Panc1 (cell line): ENCODE data around the gene SLC35A3. TPM values are rescaled to one million over a fixed set of nuclear protein-coding genes. Genes with fewer than 3 reads are reported as not detected.

ENCODE experiments used
- ATAC-seq: fragments of 200-7000 bp; cut with Tn5 transposase; 2 replicates; pipeline ENCODE4 v1.9.1; 2020; ENCODE audit warnings: mild to moderate bottlenecking, moderate library complexity
- BruUV-seq: library from RNA; stranded (reverse); fragments of 400-500 nt; replicated peaks from 2 replicates; lab custom pipeline; 2021; lab: Mats Ljungman, UMichigan
- CTCF ChIA-PET: fragments of 300-600 bp; sonication (Branson Sonifier 250); formaldehyde crosslinking; loops from one replicate; lab custom pipeline; 2022; ENCODE audit warnings: antibody characterized with exemption; lab: Charles Lee
- POLR2A ChIA-PET: fragments of 300-600 bp; sonication (Branson Sonifier 250); formaldehyde crosslinking; loops from one replicate; lab custom pipeline; 2022; ENCODE audit warnings: antibody characterized with exemption; lab: Charles Lee
- DNase-seq: peaks from one replicate; pipeline ENCODE4 v3.0.0-alpha.2; 2010; ENCODE audit warnings: low read depth, low spot score
- H3K27ac ChIP-seq: 2 replicates; pipeline ENCODE4 v1.5.1; 2011; ENCODE audit warnings: mild to moderate bottlenecking, low read length, inconsistent platforms
- H3K27me3 ChIP-seq: fragments of 200-500 bp; sonication (Bioruptor generic); 2 replicates; pipeline ENCODE4 v1.6.0; 2014; ENCODE audit warnings: low read length, inconsistent platforms; ENCODE audit not compliant: control insufficient read depth, insufficient read depth
- H3K36me3 ChIP-seq: fragments of 200-500 bp; sonication (Bioruptor generic); 2 replicates; pipeline ENCODE4 v1.5.1; 2014; ENCODE audit warnings: inconsistent platforms, mild to moderate bottlenecking, low read length, moderate library complexity; ENCODE audit not compliant: control insufficient read depth, insufficient read depth
- H3K4me1 ChIP-seq: 2 replicates; pipeline ENCODE4 v1.5.1; 2011; ENCODE audit warnings: inconsistent platforms, mild to moderate bottlenecking, low read length, moderate library complexity; ENCODE audit not compliant: control insufficient read depth, insufficient read depth
- H3K4me3 ChIP-seq, 2 experiments: 2 replicates each; pipeline ENCODE4 v1.5.1; 2011 to 2012; ENCODE audit warnings: low read depth in 2 of 2, low read length in 2 of 2, mild to moderate bottlenecking in 2 of 2, inconsistent platforms in 1 of 2, moderate library complexity in 1 of 2
- H3K9me3 ChIP-seq: fragments of 200-500 bp; sonication (Bioruptor generic); 2 replicates; pipeline ENCODE4 v1.5.1; 2014; ENCODE audit warnings: low read depth, mild to moderate bottlenecking, inconsistent platforms, low read length, moderate library complexity; ENCODE audit not compliant: control insufficient read depth, insufficient read depth
- POLR2AphosphoS5 ChIP-seq: IDR thresholded peaks from 2 replicates; pipeline ENCODE4 v1.6.1; 2012; ENCODE audit warnings: mild to moderate bottlenecking, low read depth, low read length, moderate library complexity
- SIN3A ChIP-seq: IDR thresholded peaks from 2 replicates; pipeline ENCODE4 v1.6.1; 2012; ENCODE audit warnings: low read depth, mild to moderate bottlenecking, low read length, moderate library complexity, borderline replicate concordance; ENCODE audit not compliant: insufficient read depth
- TCF7L2 ChIP-seq: IDR thresholded peaks from 2 replicates; pipeline ENCODE4 v1.6.1; 2011; ENCODE audit warnings: mild to moderate bottlenecking, low read depth, low read length, inconsistent platforms
- in situ Hi-C: cut with HindIII; loops from 2 replicates; pipeline ENCODE4 v1.10.0; 2016; ENCODE audit warnings: low sequenced_read_pairs, low pct_unique_long_range_greater_than_20kb
- intact Hi-C: fragments of 100-400 bp; cut with micrococcal nuclease; formaldehyde crosslinking; loops from one replicate; pipeline ENCODE4 v1.10.0; 2022; ENCODE audit not compliant: unreplicated experiment
- total RNA-seq: library from RNA; stranded (reverse); gene quantifications from one replicate; pipeline ENCODE4 v1.2.1, GENCODE V29; 2021; ENCODE audit not compliant: unreplicated experiment
- TF ChIP-seq, protein P1 (sequence below): fragments of 450-650 bp; IDR thresholded peaks from 2 replicates; pipeline ENCODE4 v1.5.1; 2017; ENCODE audit warnings: mild to moderate bottlenecking
- TF ChIP-seq, protein P2 (sequence below), 2 experiments: IDR thresholded peaks; 2 replicates each; pipeline ENCODE4 v1.6.1; 2011 to 2012; ENCODE audit warnings: low read depth in 2 of 2, control low read depth in 1 of 2, low read length in 1 of 2, mild to moderate bottlenecking in 1 of 2, moderate library complexity in 1 of 2; ENCODE audit not compliant: insufficient read depth in 1 of 2

Gene SLC35A3
- total RNA-seq, 1 experiment from 2014 or later = 15.9 TPM

GRCh38 chr1:99955375-99955774 lies 14.4 kb upstream of the SLC35A3 start:
- BruUV-seq = no TSS peak
- no peaks in the 10 kb centered on the region for H3K27me3 ChIP-seq

GRCh38 chr1:99956755-99957154 lies 13.0 kb upstream of the SLC35A3 start:
- intact Hi-C loops (no loop called here), in situ Hi-C loops (no loop called here)
- Histone ChIP-seq H3K4me1 (no peaks in the 10 kb centered on the region), H3K9me3 (no peaks in the 10 kb centered on the region), H3K4me3 (no peak overlapping the region), H3K27me3 (no peaks in the 10 kb centered on the region), H3K36me3 (no peaks in the 10 kb centered on the region), H3K27ac (no peak overlapping the region)
- TF ChIP-seq TCF7L2 = no peak
- no peak for TF ChIP-seq POLR2AphosphoS5
- TF ChIP-seq, protein P1, sequence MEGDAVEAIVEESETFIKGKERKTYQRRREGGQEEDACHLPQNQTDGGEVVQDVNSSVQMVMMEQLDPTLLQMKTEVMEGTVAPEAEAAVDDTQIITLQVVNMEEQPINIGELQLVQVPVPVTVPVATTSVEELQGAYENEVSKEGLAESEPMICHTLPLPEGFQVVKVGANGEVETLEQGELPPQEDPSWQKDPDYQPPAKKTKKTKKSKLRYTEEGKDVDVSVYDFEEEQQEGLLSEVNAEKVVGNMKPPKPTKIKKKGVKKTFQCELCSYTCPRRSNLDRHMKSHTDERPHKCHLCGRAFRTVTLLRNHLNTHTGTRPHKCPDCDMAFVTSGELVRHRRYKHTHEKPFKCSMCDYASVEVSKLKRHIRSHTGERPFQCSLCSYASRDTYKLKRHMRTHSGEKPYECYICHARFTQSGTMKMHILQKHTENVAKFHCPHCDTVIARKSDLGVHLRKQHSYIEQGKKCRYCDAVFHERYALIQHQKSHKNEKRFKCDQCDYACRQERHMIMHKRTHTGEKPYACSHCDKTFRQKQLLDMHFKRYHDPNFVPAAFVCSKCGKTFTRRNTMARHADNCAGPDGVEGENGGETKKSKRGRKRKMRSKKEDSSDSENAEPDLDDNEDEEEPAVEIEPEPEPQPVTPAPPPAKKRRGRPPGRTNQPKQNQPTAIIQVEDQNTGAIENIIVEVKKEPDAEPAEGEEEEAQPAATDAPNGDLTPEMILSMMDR = no peak
- no peak for TF ChIP-seq SIN3A
- TF ChIP-seq, protein P2, sequence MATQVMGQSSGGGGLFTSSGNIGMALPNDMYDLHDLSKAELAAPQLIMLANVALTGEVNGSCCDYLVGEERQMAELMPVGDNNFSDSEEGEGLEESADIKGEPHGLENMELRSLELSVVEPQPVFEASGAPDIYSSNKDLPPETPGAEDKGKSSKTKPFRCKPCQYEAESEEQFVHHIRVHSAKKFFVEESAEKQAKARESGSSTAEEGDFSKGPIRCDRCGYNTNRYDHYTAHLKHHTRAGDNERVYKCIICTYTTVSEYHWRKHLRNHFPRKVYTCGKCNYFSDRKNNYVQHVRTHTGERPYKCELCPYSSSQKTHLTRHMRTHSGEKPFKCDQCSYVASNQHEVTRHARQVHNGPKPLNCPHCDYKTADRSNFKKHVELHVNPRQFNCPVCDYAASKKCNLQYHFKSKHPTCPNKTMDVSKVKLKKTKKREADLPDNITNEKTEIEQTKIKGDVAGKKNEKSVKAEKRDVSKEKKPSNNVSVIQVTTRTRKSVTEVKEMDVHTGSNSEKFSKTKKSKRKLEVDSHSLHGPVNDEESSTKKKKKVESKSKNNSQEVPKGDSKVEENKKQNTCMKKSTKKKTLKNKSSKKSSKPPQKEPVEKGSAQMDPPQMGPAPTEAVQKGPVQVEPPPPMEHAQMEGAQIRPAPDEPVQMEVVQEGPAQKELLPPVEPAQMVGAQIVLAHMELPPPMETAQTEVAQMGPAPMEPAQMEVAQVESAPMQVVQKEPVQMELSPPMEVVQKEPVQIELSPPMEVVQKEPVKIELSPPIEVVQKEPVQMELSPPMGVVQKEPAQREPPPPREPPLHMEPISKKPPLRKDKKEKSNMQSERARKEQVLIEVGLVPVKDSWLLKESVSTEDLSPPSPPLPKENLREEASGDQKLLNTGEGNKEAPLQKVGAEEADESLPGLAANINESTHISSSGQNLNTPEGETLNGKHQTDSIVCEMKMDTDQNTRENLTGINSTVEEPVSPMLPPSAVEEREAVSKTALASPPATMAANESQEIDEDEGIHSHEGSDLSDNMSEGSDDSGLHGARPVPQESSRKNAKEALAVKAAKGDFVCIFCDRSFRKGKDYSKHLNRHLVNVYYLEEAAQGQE (IDR thresholded peaks at IDR 0.05; ENCODE audit: insufficient read depth in 1 of 2, low read depth in 2 of 2, low read length in 1 of 2) = no peak
- DNase-seq = no peak
- ChIA-PET CTCF (no interaction called here), POLR2A (no interaction called here)
- no peak for ATAC-seq
- BruUV-seq = no TSS peak

More at GRCh38 chr1:99955375-99955774, 14.4 kb upstream of the SLC35A3 start:
- Histone ChIP-seq H3K36me3 (no peaks in the 10 kb centered on the region), H3K4me1 (no peaks in the 10 kb centered on the region), H3K4me3 (no peak overlapping the region), H3K9me3 (no peaks in the 10 kb centered on the region), H3K27ac (no peak overlapping the region)
- intact Hi-C loops = no loop called here
- CTCF ChIA-PET = no interaction called here
- no peak for ATAC-seq
- no peak for TF ChIP-seq SIN3A
- TF ChIP-seq, protein P2 (IDR thresholded peaks at IDR 0.05; ENCODE audit: insufficient read depth in 1 of 2, low read depth in 2 of 2, low read length in 1 of 2) = no peak
- TF ChIP-seq TCF7L2 = no peak
- TF ChIP-seq POLR2AphosphoS5 = no peak
- TF ChIP-seq, protein P1 = no peak
- POLR2A ChIA-PET = no interaction called here
- no peak for DNase-seq
- in situ Hi-C loops = no loop called here
